ENCODE measurements around the gene ADK.

Gene ADK

GRCh38 chr10:74586088-74586585, 435.1 kb downstream of the ADK start:
- Mint-ChIP-seq H3K9me3 (peaks cover 5% of the 10 kb centered on the region), H3K36me3 (ENCODE audit: low read depth) (peaks cover 5% of the 10 kb centered on the region), H3K27me3 (ENCODE audit: low read depth, poor library complexity) (no peaks in the 10 kb centered on the region), H3K4me1 (peaks cover 67% of the 10 kb centered on the region), H3K27ac (peak overlapping the region; percentile 97), H3K4me3 (peak overlapping the region; percentile 60)
- no peak for DNase-seq
- TF ChIP-seq CTCF (IDR thresholded peaks at IDR 0.05) = no peak

GRCh38 chr10:74587109-74587854, 436.3 kb downstream of the ADK start:
- H3K9me3 Mint-ChIP-seq = no peaks in the 10 kb centered on the region
- DNase-seq = no peak
- peak overlapping the region; percentile 92 for H3K27ac Mint-ChIP-seq
- peaks cover 68% of the 10 kb centered on the region for H3K4me1 Mint-ChIP-seq
- H3K27me3 Mint-ChIP-seq (ENCODE audit: low read depth, poor library complexity) = no peaks in the 10 kb centered on the region
- no peaks in the 10 kb centered on the region for H3K36me3 Mint-ChIP-seq (ENCODE audit: low read depth)
- TF ChIP-seq CTCF (IDR thresholded peaks at IDR 0.05) = no peak
- no peak overlapping the region for H3K4me3 Mint-ChIP-seq

GRCh38 chr10:74589226-74589673, 438.2 kb downstream of the ADK start:
- Mint-ChIP-seq H3K27ac (peak overlapping the region; percentile 70), H3K4me1 (peaks cover 64% of the 10 kb centered on the region), H3K36me3 (ENCODE audit: low read depth) (peaks cover 5% of the 10 kb centered on the region), H3K27me3 (ENCODE audit: low read depth, poor library complexity) (no peaks in the 10 kb centered on the region), H3K9me3 (no peaks in the 10 kb centered on the region), H3K4me3 (no peak overlapping the region)
- TF ChIP-seq CTCF (IDR thresholded peaks at IDR 0.05) = no peak
- DNase-seq = peak; percentile 76

GRCh38 chr10:74589851-74590250, 438.8 kb downstream of the ADK start:
- no peak overlapping the region for H3K4me3 Mint-ChIP-seq
- DNase-seq = no peak

GRCh38 chr10:74593470-74593869, 442.4 kb downstream of the ADK start:
- no peak for DNase-seq
- peaks cover 26% of the 10 kb centered on the region for H3K4me1 Mint-ChIP-seq
- H3K27me3 Mint-ChIP-seq (ENCODE audit: low read depth, poor library complexity) = peaks cover 3% of the 10 kb centered on the region
- H3K27ac Mint-ChIP-seq = no peak overlapping the region
- H3K4me3 Mint-ChIP-seq = no peak overlapping the region
- no peaks in the 10 kb centered on the region for H3K9me3 Mint-ChIP-seq
- no peak for TF ChIP-seq CTCF (IDR thresholded peaks at IDR 0.05)
- peaks cover 5% of the 10 kb centered on the region for H3K36me3 Mint-ChIP-seq (ENCODE audit: low read depth)

More at GRCh38 chr10:74589851-74590250, 438.8 kb downstream of the ADK start:
- Mint-ChIP-seq H3K4me1 (peaks cover 58% of the 10 kb centered on the region), H3K27me3 (ENCODE audit: low read depth, poor library complexity) (no peaks in the 10 kb centered on the region), H3K9me3 (no peaks in the 10 kb centered on the region), H3K27ac (peak overlapping the region; percentile 70), H3K36me3 (ENCODE audit: low read depth) (peaks cover 5% of the 10 kb centered on the region)
- TF ChIP-seq CTCF (IDR thresholded peaks at IDR 0.05) = no peak

- Mint-ChIP-seq H3K27ac (no peak overlapping the region), H3K27me3 (ENCODE audit: low read depth, poor library complexity) (peaks cover 3% of the 10 kb centered on the region), H3K36me3 (ENCODE audit: low read depth) (peaks cover 5% of the 10 kb centered on the region), H3K4me1 (no peaks in the 10 kb centered on the region), H3K9me3 (no peaks in the 10 kb centered on the region), H3K4me3 (no peak overlapping the region)
- no peak for TF ChIP-seq CTCF (IDR thresholded peaks at IDR 0.05)
- DNase-seq = no peak
These were observed 445.7 kb downstream of the ADK start for GRCh38 chr10:74596713-74597112.

Measured in nephron progenitor cell (in vitro differentiated cells).